ENCODE data around the gene ITGB8. TPM values are rescaled to one million over a fixed set of nuclear protein-coding genes. Genes with fewer than 3 reads are reported as not detected.

The ITGB8 gene
- total RNA-seq, 2 donors from 2014 or later = 0.05 to 0.26 TPM

- Mint-ChIP-seq H3K27ac (no peak overlapping the region), H3K36me3 (ENCODE audit: low read depth) (no peaks in the 10 kb centered on the region), H3K4me3 (no peak overlapping the region), H3K27me3 (no peaks in the 10 kb centered on the region), H3K9me3 (no peaks in the 10 kb centered on the region), H3K4me1 (no peaks in the 10 kb centered on the region)
- no peak for ATAC-seq (replicated peaks)
Observed at GRCh38 chr7:20317413-20317812, 13.3 kb upstream of the ITGB8 start.

- no peaks in the 10 kb centered on the region for H3K4me1 Mint-ChIP-seq
- H3K27ac Mint-ChIP-seq = no peak overlapping the region
- no peak for ATAC-seq (replicated peaks)
- H3K27me3 Mint-ChIP-seq = no peaks in the 10 kb centered on the region
- no peaks in the 10 kb centered on the region for H3K9me3 Mint-ChIP-seq
- no peaks in the 10 kb centered on the region for H3K36me3 Mint-ChIP-seq (ENCODE audit: low read depth)
- no peak overlapping the region for H3K4me3 Mint-ChIP-seq
Observed at GRCh38 chr7:20318933-20319332, 11.8 kb upstream of the ITGB8 start.

GRCh38 chr7:20320322-20320721, 10.4 kb upstream of the ITGB8 start:
- Mint-ChIP-seq H3K27me3 (no peaks in the 10 kb centered on the region), H3K4me3 (no peak overlapping the region), H3K4me1 (no peaks in the 10 kb centered on the region), H3K9me3 (no peaks in the 10 kb centered on the region), H3K36me3 (ENCODE audit: low read depth) (no peaks in the 10 kb centered on the region), H3K27ac (no peak overlapping the region)
- ATAC-seq (replicated peaks) = no peak

GRCh38 chr7:20320786-20321185, 9.9 kb upstream of the ITGB8 start:
- Mint-ChIP-seq H3K4me3 (no peak overlapping the region), H3K4me1 (no peaks in the 10 kb centered on the region)
- ATAC-seq (replicated peaks) = no peak

DNA sequence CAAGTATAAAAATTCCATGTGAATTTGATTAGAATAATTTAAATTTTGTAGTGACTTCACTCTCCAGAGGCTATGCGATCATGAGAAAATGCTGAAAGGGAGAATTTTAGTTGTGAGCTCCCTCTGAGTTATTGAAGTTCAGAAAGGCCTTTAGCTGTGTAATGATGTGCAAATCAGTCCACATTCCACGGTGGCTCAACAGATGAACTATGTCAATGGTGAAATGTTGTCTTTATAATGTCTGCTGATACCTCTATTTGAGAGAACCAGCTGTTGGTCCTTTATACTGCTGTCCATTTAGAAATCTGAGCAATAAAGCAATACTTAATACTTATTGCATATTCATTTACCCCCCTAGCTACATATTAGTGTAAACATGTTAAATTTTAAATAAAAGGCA, 7.1 kb upstream of the ITGB8 start:
- no peak overlapping the region for H3K27ac Mint-ChIP-seq
- H3K9me3 Mint-ChIP-seq = no peaks in the 10 kb centered on the region
- H3K36me3 Mint-ChIP-seq (ENCODE audit: low read depth) = no peaks in the 10 kb centered on the region
- ATAC-seq (replicated peaks) = no peak
- H3K4me3 Mint-ChIP-seq = no peak overlapping the region
- peaks cover 3% of the 10 kb centered on the region for H3K27me3 Mint-ChIP-seq
- H3K4me1 Mint-ChIP-seq = no peaks in the 10 kb centered on the region

More at GRCh38 chr7:20320786-20321185, 9.9 kb upstream of the ITGB8 start:
- no peaks in the 10 kb centered on the region for H3K9me3 Mint-ChIP-seq
- H3K27me3 Mint-ChIP-seq = no peaks in the 10 kb centered on the region
- H3K27ac Mint-ChIP-seq = no peak overlapping the region
- H3K36me3 Mint-ChIP-seq (ENCODE audit: low read depth) = no peaks in the 10 kb centered on the region

DNA sequence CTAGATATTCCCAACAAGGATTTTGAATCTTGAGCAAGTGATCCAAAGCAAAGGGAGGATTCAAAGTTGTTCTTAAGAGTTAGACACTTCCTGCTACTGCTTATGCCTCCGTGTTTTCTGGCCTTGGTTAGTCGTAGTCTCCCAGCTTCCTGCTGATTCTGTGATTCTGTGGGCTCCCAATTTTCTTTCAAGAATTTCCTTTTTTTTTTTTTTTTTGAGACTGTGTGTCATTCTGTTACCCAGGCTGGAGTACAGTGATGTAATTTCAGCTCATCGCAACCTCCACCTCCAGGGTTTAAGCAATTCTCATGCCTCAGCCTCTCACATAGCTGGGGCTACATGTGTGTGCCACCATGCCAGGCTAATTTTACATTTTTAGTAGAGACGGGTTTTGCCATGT, 4.4 kb upstream of the ITGB8 start:
- Mint-ChIP-seq H3K9me3 (no peaks in the 10 kb centered on the region), H3K27me3 (peaks cover 14% of the 10 kb centered on the region), H3K4me3 (no peak overlapping the region), H3K36me3 (ENCODE audit: low read depth) (no peaks in the 10 kb centered on the region), H3K27ac (no peak overlapping the region), H3K4me1 (peaks cover 7% of the 10 kb centered on the region)
- ATAC-seq (replicated peaks) = no peak

DNA sequence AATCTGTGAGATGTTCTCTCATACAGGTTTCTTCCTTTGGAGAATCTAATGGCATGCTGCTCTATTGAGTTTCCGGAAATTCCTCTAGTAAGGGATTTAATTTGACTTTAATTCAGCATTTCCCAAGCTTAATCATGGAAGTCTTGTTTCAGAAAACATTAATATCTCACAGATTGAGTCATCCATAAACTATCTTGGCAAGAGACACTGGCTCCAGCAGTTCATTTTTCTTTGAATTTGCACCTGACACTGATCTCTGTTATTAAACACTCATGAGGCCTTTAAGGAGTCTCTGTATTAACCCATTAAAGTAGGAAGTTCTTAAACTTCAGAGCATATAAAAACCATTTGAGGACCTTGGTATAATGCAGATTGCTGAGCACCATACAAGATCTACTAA, 3.6 kb upstream of the ITGB8 start:
- Mint-ChIP-seq H3K4me1 (peaks cover 7% of the 10 kb centered on the region), H3K4me3 (no peak overlapping the region), H3K27ac (no peak overlapping the region), H3K36me3 (ENCODE audit: low read depth) (no peaks in the 10 kb centered on the region), H3K9me3 (no peaks in the 10 kb centered on the region), H3K27me3 (peaks cover 18% of the 10 kb centered on the region)
- no peak for ATAC-seq (replicated peaks)

DNA sequence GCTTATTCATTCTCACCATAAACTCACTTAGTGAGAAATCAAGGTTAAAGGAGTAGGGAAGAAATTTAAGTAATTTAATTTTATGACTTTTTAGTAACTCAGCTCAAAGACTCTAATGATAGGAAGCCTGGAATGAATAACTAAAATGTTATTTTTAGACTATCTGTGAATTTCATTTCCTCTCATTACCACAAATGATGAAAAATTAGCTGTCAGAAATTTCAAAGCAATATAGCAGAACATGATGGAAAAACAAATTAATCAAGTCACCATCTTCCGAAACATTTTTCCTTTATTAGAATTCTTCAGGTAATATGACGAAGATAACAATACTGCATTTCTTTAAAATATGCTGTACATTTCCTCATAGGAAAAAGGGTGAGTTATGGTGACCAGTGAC, 2.7 kb upstream of the ITGB8 start:
- peaks cover 7% of the 10 kb centered on the region for H3K4me1 Mint-ChIP-seq
- H3K27me3 Mint-ChIP-seq = peaks cover 25% of the 10 kb centered on the region
- H3K27ac Mint-ChIP-seq = no peak overlapping the region
- H3K4me3 Mint-ChIP-seq = no peak overlapping the region
- ATAC-seq (replicated peaks) = no peak
- H3K36me3 Mint-ChIP-seq (ENCODE audit: low read depth) = no peaks in the 10 kb centered on the region
- H3K9me3 Mint-ChIP-seq = no peaks in the 10 kb centered on the region

DNA sequence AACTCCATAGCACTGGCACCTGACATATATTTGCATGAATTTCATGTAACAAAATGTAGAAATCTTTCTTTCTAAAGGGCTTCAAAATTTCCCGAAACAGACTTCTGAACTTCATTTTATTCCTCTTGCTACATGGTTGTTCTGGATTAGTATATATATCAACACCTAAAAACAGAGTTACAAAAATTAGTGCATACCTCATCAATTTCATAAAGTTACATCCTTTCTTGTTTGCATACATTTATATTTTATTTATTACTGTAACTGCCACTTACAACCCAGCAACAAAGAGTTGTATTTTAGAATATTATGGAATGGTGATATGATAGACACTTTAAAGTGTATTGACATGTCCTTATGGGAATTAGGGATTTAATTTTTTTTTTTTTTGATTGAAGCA, 2.0 kb upstream of the ITGB8 start:
- H3K36me3 Mint-ChIP-seq (ENCODE audit: low read depth) = no peaks in the 10 kb centered on the region
- no peak for ATAC-seq (replicated peaks)
- H3K27me3 Mint-ChIP-seq = peaks cover 27% of the 10 kb centered on the region
- no peak overlapping the region for H3K4me3 Mint-ChIP-seq
- no peak overlapping the region for H3K27ac Mint-ChIP-seq
- H3K4me1 Mint-ChIP-seq = peaks cover 7% of the 10 kb centered on the region
- H3K9me3 Mint-ChIP-seq = no peaks in the 10 kb centered on the region

GRCh38 chr7:20329389-20330238, 1.1 kb upstream of the ITGB8 start:
- Mint-ChIP-seq H3K36me3 (ENCODE audit: low read depth) (no peaks in the 10 kb centered on the region), H3K4me1 (peaks cover 7% of the 10 kb centered on the region), H3K27ac (peak overlapping the region; percentile 63), H3K27me3 (peaks cover 28% of the 10 kb centered on the region), H3K4me3 (peak overlapping the region; percentile 80), H3K9me3 (no peaks in the 10 kb centered on the region)
- ATAC-seq (replicated peaks) = peak; percentile 18

GRCh38 chr7:20330928-20331909, 519 bp downstream of the ITGB8 start:
- Mint-ChIP-seq H3K4me3 (peak overlapping the region; percentile 80), H3K4me1 (peaks cover 7% of the 10 kb centered on the region), H3K9me3 (no peaks in the 10 kb centered on the region), H3K27ac (no peak overlapping the region), H3K36me3 (ENCODE audit: low read depth) (no peaks in the 10 kb centered on the region), H3K27me3 (peaks cover 33% of the 10 kb centered on the region)
- ATAC-seq (replicated peaks) = peak; percentile 23

- Mint-ChIP-seq H3K27me3 (peaks cover 32% of the 10 kb centered on the region), H3K27ac (no peak overlapping the region), H3K36me3 (ENCODE audit: low read depth) (no peaks in the 10 kb centered on the region), H3K4me1 (peaks cover 7% of the 10 kb centered on the region), H3K9me3 (no peaks in the 10 kb centered on the region), H3K4me3 (peak overlapping the region; percentile 80)
- ATAC-seq (replicated peaks) = no peak
Observed at GRCh38 chr7:20331910-20332813, 1.5 kb downstream of the ITGB8 start.

GRCh38 chr7:20338285-20338684, 7.6 kb downstream of the ITGB8 start:
- no peak for ATAC-seq (replicated peaks)
- Mint-ChIP-seq H3K27ac (no peak overlapping the region), H3K36me3 (ENCODE audit: low read depth) (no peaks in the 10 kb centered on the region)

GRCh38 chr7:20340839-20341238, 10.1 kb downstream of the ITGB8 start:
- H3K4me1 Mint-ChIP-seq = no peaks in the 10 kb centered on the region
- no peak overlapping the region for H3K27ac Mint-ChIP-seq
- peaks cover 6% of the 10 kb centered on the region for H3K27me3 Mint-ChIP-seq
- no peaks in the 10 kb centered on the region for H3K9me3 Mint-ChIP-seq
- no peaks in the 10 kb centered on the region for H3K36me3 Mint-ChIP-seq (ENCODE audit: low read depth)
- no peak overlapping the region for H3K4me3 Mint-ChIP-seq
- ATAC-seq (replicated peaks) = no peak

More at GRCh38 chr7:20338285-20338684, 7.6 kb downstream of the ITGB8 start:
- no peaks in the 10 kb centered on the region for H3K4me1 Mint-ChIP-seq
- H3K4me3 Mint-ChIP-seq = no peak overlapping the region
- no peaks in the 10 kb centered on the region for H3K9me3 Mint-ChIP-seq
- peaks cover 14% of the 10 kb centered on the region for H3K27me3 Mint-ChIP-seq
